Measurements from ENCODE around the gene PTOV1.

- TF ChIP-seq CTCF (IDR thresholded peaks at IDR 0.05): no peak
- TF ChIP-seq POLR2A (IDR thresholded peaks at IDR 0.05): no peak
Observed at GRCh38 chr19:49827034-49827433, 23.9 kb upstream of the PTOV1 start.
